Liver (tissue), 9 donors: Measurements from ENCODE around the gene LRTM1. TPM values are rescaled to one million over a fixed set of nuclear protein-coding genes. Genes with fewer than 3 reads are reported as not detected.

Experiments
- DNase-seq: peaks from one replicate; pipeline ENCODE4 v3.0.0-alpha.2; 2017; ENCODE audit warnings: low spot score
- H3K27ac ChIP-seq, 2 donors: one replicate each; pipeline ENCODE4 v1.7.0; 2013; ENCODE audit warnings: inconsistent platforms in 2 of 2, low read length in 2 of 2, control low read depth in 1 of 2, low read depth in 1 of 2, mild to moderate bottlenecking in 1 of 2
- H3K27me3 ChIP-seq, 4 donors: one replicate each; pipeline versions ENCODE4 v1.6.1 to v1.7.0; 2013; ENCODE audit warnings: low read length in 3 of 4, inconsistent platforms in 1 of 4, mild to moderate bottlenecking in 1 of 4, moderate library complexity in 1 of 4; ENCODE audit not compliant: control insufficient read depth in 4 of 4, insufficient read depth in 4 of 4
- H3K36me3 ChIP-seq, 4 donors: one replicate each; pipeline versions ENCODE4 v1.6.1 to v1.7.0; 2013; ENCODE audit warnings: low read length in 3 of 4, mild to moderate bottlenecking in 3 of 4, low read depth in 1 of 4, moderate library complexity in 1 of 4; ENCODE audit not compliant: control insufficient read depth in 4 of 4, insufficient read depth in 3 of 4
- H3K4me1 ChIP-seq, 4 donors: one replicate each; pipeline versions ENCODE4 v1.6.1 to v1.7.0; 2013; ENCODE audit warnings: low read length in 3 of 4, mild to moderate bottlenecking in 3 of 4, moderate library complexity in 1 of 4; ENCODE audit not compliant: control insufficient read depth in 4 of 4, insufficient read depth in 4 of 4
- H3K4me3 ChIP-seq, 3 donors: one replicate each; pipeline versions ENCODE4 v1.6.1 to v1.7.0; 2013; ENCODE audit warnings: low read length in 3 of 3, control low read depth in 1 of 3, low read depth in 1 of 3, mild to moderate bottlenecking in 1 of 3
- H3K9ac ChIP-seq, 2 donors: one replicate each; pipeline ENCODE4 v1.7.0; 2013; ENCODE audit warnings: low read length in 2 of 2, mild to moderate bottlenecking in 2 of 2, moderate library complexity in 2 of 2, control low read depth in 1 of 2, low read depth in 1 of 2
- H3K9me3 ChIP-seq, 4 donors: one replicate each; pipeline versions ENCODE4 v1.6.1 to v1.7.0; 2013; ENCODE audit warnings: low read length in 3 of 4; ENCODE audit not compliant: control insufficient read depth in 4 of 4
- FOXA1 ChIP-seq: IDR thresholded peaks from 2 replicates; pipeline ENCODE4 v1.6.1; 2016; ENCODE audit warnings: antibody characterized with exemption
- FOXA2 ChIP-seq: IDR thresholded peaks from 2 replicates; pipeline ENCODE4 v1.6.1; 2016; ENCODE audit warnings: antibody characterized with exemption
- GABPA ChIP-seq, 2 donors: IDR thresholded peaks in 1 of 2; conservative IDR thresholded peaks in 1 of 2; 2 replicates each; pipeline ENCODE4 v1.6.1; 2016; ENCODE audit warnings: antibody characterized with exemption in 2 of 2, mild to moderate bottlenecking in 1 of 2, moderate library complexity in 1 of 2
- HNF4A ChIP-seq, 2 donors: conservative IDR thresholded peaks; 2 replicates each; pipeline ENCODE4 v1.6.1; 2016; ENCODE audit warnings: antibody characterized with exemption in 2 of 2, mild to moderate bottlenecking in 2 of 2
- HNF4G ChIP-seq: IDR thresholded peaks from 2 replicates; pipeline ENCODE4 v1.6.1; 2016; ENCODE audit warnings: antibody characterized with exemption
- JUND ChIP-seq, 2 donors: IDR thresholded peaks; 2 replicates each; pipeline ENCODE4 v1.6.1; 2016; ENCODE audit warnings: antibody characterized with exemption in 2 of 2
- NR2F2 ChIP-seq: IDR thresholded peaks from 2 replicates; pipeline ENCODE4 v1.6.1; 2016; ENCODE audit warnings: antibody characterized with exemption
- RAD21 ChIP-seq, 2 donors: IDR thresholded peaks; 2 replicates each; pipeline ENCODE4 v1.6.1; 2016; ENCODE audit warnings: antibody characterized with exemption in 2 of 2, mild to moderate bottlenecking in 2 of 2
- RXRA ChIP-seq, 2 donors: IDR thresholded peaks; 2 replicates each; pipeline ENCODE4 v1.6.1; 2017 to 2018; ENCODE audit warnings: antibody characterized with exemption in 2 of 2, mild to moderate bottlenecking in 1 of 2
- SP1 ChIP-seq: IDR thresholded peaks from 2 replicates; pipeline ENCODE4 v1.6.1; 2018; ENCODE audit warnings: antibody characterized with exemption, mild to moderate bottlenecking
- TAF1 ChIP-seq: conservative IDR thresholded peaks from 2 replicates; pipeline ENCODE4 v1.6.1; 2016; ENCODE audit warnings: antibody characterized with exemption, mild to moderate bottlenecking
- YY1 ChIP-seq: IDR thresholded peaks from 2 replicates; pipeline ENCODE4 v1.6.1; 2016; ENCODE audit warnings: antibody characterized with exemption, mild to moderate bottlenecking
- WGBS: extraction: QIAGEN DNeasy Blood & Tissue Kit; methylation state at CpG from one replicate; pipeline ENCODE4 v1.1.7; 2013; 5-methylcytosine and 5-hydroxymethylcytosine counted together
- polyA plus RNA-seq, 2 donors: library from polyadenylated mRNA; stranded (reverse) in 1 of 2; unstranded in 1 of 2; fragments of 200-250 nt in 1 of 2; fragments of >200 nt in 1 of 2; fragmentation: Nextera tagmentation in 1 of 2; extraction: Ambion mirVana in 1 of 2; gene quantifications; one replicate each; pipeline versions ENCODE4 v1.2.1 to v1.2.3, GENCODE V29; 2013 to 2015
- total RNA-seq, 2 donors: library from RNA; depleted of rRNA; stranded (reverse); fragments of >200 nt; gene quantifications; one replicate each; pipeline ENCODE4 v1.2.3, GENCODE V29; 2014
- TF ChIP-seq, protein P1 (sequence below): IDR thresholded peaks from 2 replicates; pipeline ENCODE4 v1.6.1; 2016; ENCODE audit warnings: antibody characterized with exemption
- TF ChIP-seq, protein P2 (sequence below): IDR thresholded peaks from 2 replicates; pipeline ENCODE4 v1.6.1; 2016; ENCODE audit warnings: antibody characterized with exemption
- TF ChIP-seq, protein P3 (sequence below): IDR thresholded peaks from 2 replicates; pipeline ENCODE4 v1.6.1; 2016; ENCODE audit warnings: antibody characterized with exemption
- TF ChIP-seq, protein P4 (sequence below): fragments of 150-350 bp; IDR thresholded peaks from 2 replicates; pipeline ENCODE4 v1.5.1; 2017; ENCODE audit warnings: improper control_type of control experiment, low read depth, low read length; ENCODE audit not compliant: missing input control
- donor health status: healthy.
- donor health status: healthy.
- donor health status: healthy.
- donor health status: healthy.
- donor health status: healthy.

LRTM1 gene
- total and polyA plus RNA-seq, 4 donors, result not detected

DNA sequence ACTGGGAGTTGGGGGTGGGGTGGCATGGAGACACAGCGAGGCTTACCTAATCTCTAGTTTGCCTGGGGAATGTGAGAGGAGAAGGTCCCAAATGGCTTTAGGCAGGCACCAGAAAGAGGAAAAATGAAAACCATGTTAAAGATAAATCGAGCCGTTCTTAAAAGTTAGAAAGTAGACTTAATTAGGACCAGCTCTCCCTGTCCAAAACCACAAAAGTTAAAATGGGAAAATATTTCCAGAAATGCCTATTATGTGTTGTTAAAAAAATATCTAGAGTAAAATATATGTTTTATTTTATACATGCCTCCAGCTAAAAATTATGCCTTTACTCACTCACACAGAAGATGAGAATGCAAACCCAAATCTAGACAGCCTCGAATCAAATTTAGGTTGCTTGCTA lies 50.1 kb downstream of the LRTM1 start:
- Histone ChIP-seq H3K4me1 (no peaks in the 10 kb centered on the region), H3K36me3 (no peaks in the 10 kb centered on the region), H3K9me3 (peaks cover 0 to 1% (median 0%) of the 10 kb centered on the region in 4 donors), H3K9ac (no peak overlapping the region), H3K27ac (no peak overlapping the region), H3K4me3 (no peak overlapping the region), H3K27me3 (peaks cover 0 to 10% (median 0%) of the 10 kb centered on the region in 4 donors)
- WGBS, result 73% methylated on average over 4 of the region's 4 CpGs
- TF ChIP-seq RXRA (IDR thresholded peaks at IDR 0.05) (no peak), FOXA1 (no peak), JUND (IDR thresholded peaks at IDR 0.05) (no peak)
- DNase-seq, result no peak

DNA sequence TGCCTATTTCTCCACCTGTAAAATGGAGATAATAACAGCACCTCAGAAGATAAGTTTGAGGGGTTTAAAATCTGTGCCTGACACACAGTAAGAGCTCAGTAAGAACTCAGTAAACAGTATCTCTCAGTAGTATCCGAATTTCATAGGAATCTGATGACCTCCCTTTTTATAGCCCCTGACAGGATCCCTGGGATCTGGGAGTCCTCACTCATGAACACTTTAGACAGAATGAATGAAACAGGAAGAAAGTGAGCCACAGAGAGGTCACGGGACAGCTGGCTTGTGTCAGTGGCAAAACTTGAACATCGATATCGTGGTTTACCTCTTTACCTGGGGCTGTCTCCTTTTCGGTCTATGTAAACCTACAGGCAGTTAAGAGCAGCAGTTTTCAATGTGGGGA lies 51.2 kb downstream of the LRTM1 start:
- Histone ChIP-seq H3K4me3 (no peak overlapping the region), H3K27me3 (peaks cover 0 to 10% (median 0%) of the 10 kb centered on the region in 4 donors), H3K4me1 (no peaks in the 10 kb centered on the region), H3K9me3 (peaks cover 0 to 1% (median 0%) of the 10 kb centered on the region in 4 donors), H3K9ac (no peak overlapping the region), H3K27ac (no peak overlapping the region), H3K36me3 (no peaks in the 10 kb centered on the region)
- TF ChIP-seq RAD21 (IDR thresholded peaks at IDR 0.05), result no peak
- TF ChIP-seq, protein P1, sequence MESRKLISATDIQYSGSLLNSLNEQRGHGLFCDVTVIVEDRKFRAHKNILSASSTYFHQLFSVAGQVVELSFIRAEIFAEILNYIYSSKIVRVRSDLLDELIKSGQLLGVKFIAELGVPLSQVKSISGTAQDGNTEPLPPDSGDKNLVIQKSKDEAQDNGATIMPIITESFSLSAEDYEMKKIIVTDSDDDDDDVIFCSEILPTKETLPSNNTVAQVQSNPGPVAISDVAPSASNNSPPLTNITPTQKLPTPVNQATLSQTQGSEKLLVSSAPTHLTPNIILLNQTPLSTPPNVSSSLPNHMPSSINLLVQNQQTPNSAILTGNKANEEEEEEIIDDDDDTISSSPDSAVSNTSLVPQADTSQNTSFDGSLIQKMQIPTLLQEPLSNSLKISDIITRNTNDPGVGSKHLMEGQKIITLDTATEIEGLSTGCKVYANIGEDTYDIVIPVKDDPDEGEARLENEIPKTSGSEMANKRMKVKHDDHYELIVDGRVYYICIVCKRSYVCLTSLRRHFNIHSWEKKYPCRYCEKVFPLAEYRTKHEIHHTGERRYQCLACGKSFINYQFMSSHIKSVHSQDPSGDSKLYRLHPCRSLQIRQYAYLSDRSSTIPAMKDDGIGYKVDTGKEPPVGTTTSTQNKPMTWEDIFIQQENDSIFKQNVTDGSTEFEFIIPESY, result no peak
- TF ChIP-seq HNF4G, result no peak
- no peak for TF ChIP-seq HNF4A (conservative IDR thresholded peaks at IDR 0.05)
- no peak for TF ChIP-seq NR2F2
- TF ChIP-seq FOXA2, result no peak
- no peak for TF ChIP-seq RXRA (IDR thresholded peaks at IDR 0.05)
- TF ChIP-seq, protein P2, sequence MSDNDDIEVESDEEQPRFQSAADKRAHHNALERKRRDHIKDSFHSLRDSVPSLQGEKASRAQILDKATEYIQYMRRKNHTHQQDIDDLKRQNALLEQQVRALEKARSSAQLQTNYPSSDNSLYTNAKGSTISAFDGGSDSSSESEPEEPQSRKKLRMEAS, result no peak
- TF ChIP-seq YY1, result no peak
- TF ChIP-seq SP1, result no peak
- no peak for TF ChIP-seq JUND (IDR thresholded peaks at IDR 0.05)
- TF ChIP-seq, protein P3, sequence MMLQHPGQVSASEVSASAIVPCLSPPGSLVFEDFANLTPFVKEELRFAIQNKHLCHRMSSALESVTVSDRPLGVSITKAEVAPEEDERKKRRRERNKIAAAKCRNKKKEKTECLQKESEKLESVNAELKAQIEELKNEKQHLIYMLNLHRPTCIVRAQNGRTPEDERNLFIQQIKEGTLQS, result no peak
- no peak for TF ChIP-seq TAF1
- DNase-seq, result no peak
- WGBS, result 76% methylated on average over 5 of the region's 5 CpGs

DNA sequence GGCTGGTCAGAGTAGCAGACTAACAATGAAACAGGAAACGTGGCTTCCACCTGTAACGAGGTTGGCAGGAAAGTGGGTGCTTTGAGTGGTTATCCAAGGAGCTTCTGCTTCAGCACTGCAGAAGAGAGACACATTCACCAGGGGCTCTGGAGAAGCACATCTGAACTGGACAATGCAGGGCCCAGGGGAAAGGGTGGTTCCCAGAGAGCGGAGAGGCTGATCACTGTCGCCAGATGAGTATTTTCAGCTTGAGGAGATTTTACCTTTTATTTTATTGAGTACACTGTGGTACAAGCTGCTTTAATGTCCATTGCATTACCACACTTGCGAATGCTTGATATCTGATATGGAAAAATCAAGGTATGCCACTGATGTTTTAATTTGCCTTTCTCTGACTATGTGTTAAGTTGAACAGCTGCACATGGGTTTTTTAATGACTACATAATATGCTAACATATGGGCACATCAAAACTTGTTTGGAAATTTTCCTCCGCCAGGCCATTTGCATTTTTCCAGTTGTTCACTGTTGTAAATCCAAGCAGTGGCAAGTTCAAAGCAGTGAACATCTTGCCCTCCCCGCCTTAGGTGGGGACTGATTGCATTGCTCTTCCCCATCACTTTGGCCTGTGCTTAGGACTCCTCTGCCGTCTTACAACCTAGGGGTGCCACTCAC lies 52.1 kb downstream of the LRTM1 start:
- no peak overlapping the region for H3K27ac ChIP-seq
- WGBS, result 76% methylated on average over 8 of the region's 8 CpGs
- TF ChIP-seq, protein P4, sequence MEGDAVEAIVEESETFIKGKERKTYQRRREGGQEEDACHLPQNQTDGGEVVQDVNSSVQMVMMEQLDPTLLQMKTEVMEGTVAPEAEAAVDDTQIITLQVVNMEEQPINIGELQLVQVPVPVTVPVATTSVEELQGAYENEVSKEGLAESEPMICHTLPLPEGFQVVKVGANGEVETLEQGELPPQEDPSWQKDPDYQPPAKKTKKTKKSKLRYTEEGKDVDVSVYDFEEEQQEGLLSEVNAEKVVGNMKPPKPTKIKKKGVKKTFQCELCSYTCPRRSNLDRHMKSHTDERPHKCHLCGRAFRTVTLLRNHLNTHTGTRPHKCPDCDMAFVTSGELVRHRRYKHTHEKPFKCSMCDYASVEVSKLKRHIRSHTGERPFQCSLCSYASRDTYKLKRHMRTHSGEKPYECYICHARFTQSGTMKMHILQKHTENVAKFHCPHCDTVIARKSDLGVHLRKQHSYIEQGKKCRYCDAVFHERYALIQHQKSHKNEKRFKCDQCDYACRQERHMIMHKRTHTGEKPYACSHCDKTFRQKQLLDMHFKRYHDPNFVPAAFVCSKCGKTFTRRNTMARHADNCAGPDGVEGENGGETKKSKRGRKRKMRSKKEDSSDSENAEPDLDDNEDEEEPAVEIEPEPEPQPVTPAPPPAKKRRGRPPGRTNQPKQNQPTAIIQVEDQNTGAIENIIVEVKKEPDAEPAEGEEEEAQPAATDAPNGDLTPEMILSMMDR, result no peak
- TF ChIP-seq FOXA1 (no peak), HNF4G (no peak), SP1 (no peak), GABPA (IDR thresholded peaks at IDR 0.05 in 1 of 2, conservative IDR thresholded peaks at IDR 0.05 in 1 of 2) (no peak), FOXA2 (no peak)
- TF ChIP-seq, protein P2, result no peak
- TF ChIP-seq, protein P3, result no peak

More for the DNA sequence above, 52.1 kb downstream of the LRTM1 start:
- Histone ChIP-seq H3K9me3 (peaks cover 0 to 1% (median 0%) of the 10 kb centered on the region in 4 donors), H3K36me3 (no peaks in the 10 kb centered on the region), H3K4me3 (no peak overlapping the region), H3K4me1 (no peaks in the 10 kb centered on the region), H3K27me3 (peaks cover 0 to 10% (median 0%) of the 10 kb centered on the region in 4 donors), H3K9ac (no peak overlapping the region)
- no peak for DNase-seq
